ENCODE results near the gene CDC42EP2. TPM values are rescaled to one million over a fixed set of nuclear protein-coding genes. Genes with fewer than 3 reads are reported as not detected.
A peak's percentile ranks its signal among the peaks of the same experiment; 100 is the strongest.

Gene CDC42EP2, protein sequence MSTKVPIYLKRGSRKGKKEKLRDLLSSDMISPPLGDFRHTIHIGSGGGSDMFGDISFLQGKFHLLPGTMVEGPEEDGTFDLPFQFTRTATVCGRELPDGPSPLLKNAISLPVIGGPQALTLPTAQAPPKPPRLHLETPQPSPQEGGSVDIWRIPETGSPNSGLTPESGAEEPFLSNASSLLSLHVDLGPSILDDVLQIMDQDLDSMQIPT
- 8.1 TPM for total RNA-seq (2021; ENCODE audit: unreplicated experiment)
- polyA plus RNA-seq (2012; ENCODE audit: insufficient read length), result 8.7 TPM
- Bru-seq, nascent RNA, result percentile 51 among the genes with signal in this experiment
- percentile 62 among the genes with signal in this experiment for BruChase-seq, experiment 1, labeled RNA remaining after a 2-hour chase
- BruChase-seq, experiment 2, labeled RNA remaining after a 6-hour chase, result percentile 58 among the genes with signal in this experiment
- long read RNA-seq, transcript CDC42EP2-201 (2 exons, 2,023 nt), result major isoform, 6 of 17 reads
- long read RNA-seq, partial matches to known transcripts, result 0 of 17 reads
- long read RNA-seq, other reads (novel, unspliced or antisense), result 11 of 17 reads

DNA sequence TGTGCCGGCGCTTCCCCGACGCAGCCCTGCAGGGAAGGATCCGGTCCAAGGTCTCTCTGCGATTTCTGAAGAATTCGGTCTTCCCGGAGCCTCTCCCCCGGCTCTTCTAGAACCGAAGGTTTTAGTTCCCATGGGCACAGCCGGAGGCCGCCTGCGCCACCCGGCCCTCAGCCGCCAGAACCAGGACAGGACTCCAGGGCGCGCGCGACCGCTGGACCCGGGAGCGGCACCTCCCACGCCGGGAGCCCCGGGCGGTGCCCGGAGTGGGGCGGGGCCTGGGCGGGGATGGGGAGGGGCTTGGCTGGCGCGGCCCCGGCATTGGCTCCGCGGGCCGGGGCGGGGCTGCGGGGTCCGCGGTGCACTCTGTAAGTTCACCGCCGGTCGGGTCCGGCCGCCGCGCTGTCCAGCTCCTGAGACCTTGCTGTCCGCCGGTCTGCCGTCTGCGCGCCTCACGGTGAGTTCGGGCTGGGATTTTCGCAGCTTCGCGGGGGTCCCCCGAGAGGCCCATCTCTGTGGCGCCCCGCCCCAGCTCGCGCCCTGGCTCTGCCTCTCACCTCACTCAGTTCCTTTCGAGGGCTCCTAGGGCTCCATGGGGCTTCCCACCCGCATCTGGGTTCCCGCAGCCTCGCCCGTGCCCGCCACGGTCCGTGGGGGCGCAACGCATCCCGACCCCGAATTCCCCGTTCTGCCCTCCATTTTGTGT lies at the start of gene CDC42EP2:
Gene CDC42EP2 (plus strand): TSS at position 366 of the 703 bp plus-strand sequence. CDS start 6,033 bp downstream, outside the sequence.
- CTCF ChIA-PET, result interaction anchor here (0.5 to 4.6 kb wide), 10 partner anchors 10 to 192 kb away, joined by 3 to 177 read pairs (median 6); partner anchors contain the start of gene DPF2
- TF ChIP-seq TCF7L2 (IDR thresholded peaks at IDR 0.05; ENCODE audit: low read depth, low read length) (no peak), SIN3A (IDR thresholded peaks at IDR 0.05; ENCODE audit: borderline replicate concordance, insufficient read depth, low read depth, low read length) (no peak), POLR2AphosphoS5 (IDR thresholded peaks at IDR 0.05; ENCODE audit: low read depth, low read length) (peak; percentile 53)
- TF ChIP-seq, protein P1, sequence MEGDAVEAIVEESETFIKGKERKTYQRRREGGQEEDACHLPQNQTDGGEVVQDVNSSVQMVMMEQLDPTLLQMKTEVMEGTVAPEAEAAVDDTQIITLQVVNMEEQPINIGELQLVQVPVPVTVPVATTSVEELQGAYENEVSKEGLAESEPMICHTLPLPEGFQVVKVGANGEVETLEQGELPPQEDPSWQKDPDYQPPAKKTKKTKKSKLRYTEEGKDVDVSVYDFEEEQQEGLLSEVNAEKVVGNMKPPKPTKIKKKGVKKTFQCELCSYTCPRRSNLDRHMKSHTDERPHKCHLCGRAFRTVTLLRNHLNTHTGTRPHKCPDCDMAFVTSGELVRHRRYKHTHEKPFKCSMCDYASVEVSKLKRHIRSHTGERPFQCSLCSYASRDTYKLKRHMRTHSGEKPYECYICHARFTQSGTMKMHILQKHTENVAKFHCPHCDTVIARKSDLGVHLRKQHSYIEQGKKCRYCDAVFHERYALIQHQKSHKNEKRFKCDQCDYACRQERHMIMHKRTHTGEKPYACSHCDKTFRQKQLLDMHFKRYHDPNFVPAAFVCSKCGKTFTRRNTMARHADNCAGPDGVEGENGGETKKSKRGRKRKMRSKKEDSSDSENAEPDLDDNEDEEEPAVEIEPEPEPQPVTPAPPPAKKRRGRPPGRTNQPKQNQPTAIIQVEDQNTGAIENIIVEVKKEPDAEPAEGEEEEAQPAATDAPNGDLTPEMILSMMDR (IDR thresholded peaks at IDR 0.05), result no peak
- TF ChIP-seq, protein P2, sequence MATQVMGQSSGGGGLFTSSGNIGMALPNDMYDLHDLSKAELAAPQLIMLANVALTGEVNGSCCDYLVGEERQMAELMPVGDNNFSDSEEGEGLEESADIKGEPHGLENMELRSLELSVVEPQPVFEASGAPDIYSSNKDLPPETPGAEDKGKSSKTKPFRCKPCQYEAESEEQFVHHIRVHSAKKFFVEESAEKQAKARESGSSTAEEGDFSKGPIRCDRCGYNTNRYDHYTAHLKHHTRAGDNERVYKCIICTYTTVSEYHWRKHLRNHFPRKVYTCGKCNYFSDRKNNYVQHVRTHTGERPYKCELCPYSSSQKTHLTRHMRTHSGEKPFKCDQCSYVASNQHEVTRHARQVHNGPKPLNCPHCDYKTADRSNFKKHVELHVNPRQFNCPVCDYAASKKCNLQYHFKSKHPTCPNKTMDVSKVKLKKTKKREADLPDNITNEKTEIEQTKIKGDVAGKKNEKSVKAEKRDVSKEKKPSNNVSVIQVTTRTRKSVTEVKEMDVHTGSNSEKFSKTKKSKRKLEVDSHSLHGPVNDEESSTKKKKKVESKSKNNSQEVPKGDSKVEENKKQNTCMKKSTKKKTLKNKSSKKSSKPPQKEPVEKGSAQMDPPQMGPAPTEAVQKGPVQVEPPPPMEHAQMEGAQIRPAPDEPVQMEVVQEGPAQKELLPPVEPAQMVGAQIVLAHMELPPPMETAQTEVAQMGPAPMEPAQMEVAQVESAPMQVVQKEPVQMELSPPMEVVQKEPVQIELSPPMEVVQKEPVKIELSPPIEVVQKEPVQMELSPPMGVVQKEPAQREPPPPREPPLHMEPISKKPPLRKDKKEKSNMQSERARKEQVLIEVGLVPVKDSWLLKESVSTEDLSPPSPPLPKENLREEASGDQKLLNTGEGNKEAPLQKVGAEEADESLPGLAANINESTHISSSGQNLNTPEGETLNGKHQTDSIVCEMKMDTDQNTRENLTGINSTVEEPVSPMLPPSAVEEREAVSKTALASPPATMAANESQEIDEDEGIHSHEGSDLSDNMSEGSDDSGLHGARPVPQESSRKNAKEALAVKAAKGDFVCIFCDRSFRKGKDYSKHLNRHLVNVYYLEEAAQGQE (IDR thresholded peaks at IDR 0.05; ENCODE audit: insufficient read depth in 1 of 2, low read depth in 2 of 2, low read length in 1 of 2), result peak; percentile 69 to 82
- ATAC-seq (peak; percentile 88), DNase-seq (ENCODE audit: low read depth, low spot score) (no peak)
- H3K4me1 ChIP-seq (ENCODE audit: control insufficient read depth, insufficient read depth, low read length), result peaks cover 22% of the 10 kb centered on the region
- no TSS peak for BruUV-seq (replicated peaks)
- no peaks in the 10 kb centered on the region for H3K9me3 ChIP-seq (ENCODE audit: control insufficient read depth, insufficient read depth, low read depth, low read length)
- in situ Hi-C loops (cut with HindIII; ENCODE audit: low pct_unique_long_range_greater_than_20kb, low sequenced_read_pairs) (no loop called here), intact Hi-C loops (cut with micrococcal nuclease; ENCODE audit: unreplicated experiment) (loop anchor here (10.0 kb wide), 1 partner anchor 90 kb away; no protein-coding TSS in a partner anchor)
- H3K4me3 ChIP-seq (ENCODE audit: low read depth in 2 of 2, low read length in 2 of 2), result peak within 1 kb of the TSS; percentile 74 to 75
- POLR2A ChIA-PET, result interaction anchor here (0.6 to 1.2 kb wide), 2 partner anchors 39 kb away, joined by 12 to 21 read pairs; no protein-coding TSS in a partner anchor
- H3K27ac ChIP-seq (ENCODE audit: low read length), result peak within 1 kb of the TSS; percentile 76
- no peaks in the 10 kb centered on the region; the same call in 1 of the 2 replicates for H3K36me3 ChIP-seq (ENCODE audit: control insufficient read depth, insufficient read depth, low read length)
- H3K27me3 ChIP-seq (ENCODE audit: control insufficient read depth, insufficient read depth, low read length), result no peaks in the 10 kb centered on the region

DNA sequence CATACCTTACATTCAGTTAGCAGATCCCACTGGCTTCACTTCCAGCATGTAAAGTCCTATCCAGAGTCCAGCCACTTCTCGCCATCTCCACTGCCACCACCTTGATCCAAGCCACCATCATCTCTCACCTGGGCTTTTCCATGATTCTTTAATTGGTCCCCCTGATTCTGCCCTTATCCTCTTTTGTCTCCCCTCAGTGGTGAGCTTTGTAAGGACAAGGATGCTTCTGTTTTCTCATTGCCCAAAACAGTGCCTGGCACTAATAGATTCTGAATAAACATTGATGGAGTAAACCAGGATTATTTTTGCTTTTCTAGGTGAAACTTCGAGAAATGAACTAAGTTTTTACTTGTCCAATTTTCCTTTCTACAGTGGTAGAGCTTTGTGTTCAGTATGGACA lies 48.5 kb upstream of the CDC42EP2 start:
- ChIA-PET CTCF (interaction anchor here (0.5 kb wide), 1 partner anchor 9 kb away, joined by 6 read pairs; no protein-coding TSS in a partner anchor), POLR2A (interaction anchor here (0.9 kb wide), 1 partner anchor 9 kb away, joined by 10 read pairs; no protein-coding TSS in a partner anchor)
- Histone ChIP-seq H3K4me3 (ENCODE audit: low read depth in 2 of 2, low read length in 2 of 2) (no peak overlapping the region), H3K4me1 (ENCODE audit: control insufficient read depth, insufficient read depth, low read length) (peaks cover 10% of the 10 kb centered on the region), H3K9me3 (ENCODE audit: control insufficient read depth, insufficient read depth, low read depth, low read length) (no peaks in the 10 kb centered on the region), H3K27ac (ENCODE audit: low read length) (no peak overlapping the region), H3K36me3 (ENCODE audit: control insufficient read depth, insufficient read depth, low read length) (peaks cover 5% of the 10 kb centered on the region; the same call in 1 of the 2 replicates), H3K27me3 (ENCODE audit: control insufficient read depth, insufficient read depth, low read length) (no peaks in the 10 kb centered on the region)
- TF ChIP-seq, protein P1 (IDR thresholded peaks at IDR 0.05), result no peak
- TF ChIP-seq TCF7L2 (IDR thresholded peaks at IDR 0.05; ENCODE audit: low read depth, low read length) (no peak), SIN3A (IDR thresholded peaks at IDR 0.05; ENCODE audit: borderline replicate concordance, insufficient read depth, low read depth, low read length) (no peak), POLR2AphosphoS5 (IDR thresholded peaks at IDR 0.05; ENCODE audit: low read depth, low read length) (no peak)
- TF ChIP-seq, protein P2 (IDR thresholded peaks at IDR 0.05; ENCODE audit: insufficient read depth in 1 of 2, low read depth in 2 of 2, low read length in 1 of 2), result no peak
- no peak for ATAC-seq
- in situ Hi-C loops (cut with HindIII; ENCODE audit: low pct_unique_long_range_greater_than_20kb, low sequenced_read_pairs) (no loop called here), intact Hi-C loops (cut with micrococcal nuclease; ENCODE audit: unreplicated experiment) (no loop called here)
- DNase-seq (ENCODE audit: low read depth, low spot score), result no peak
- BruUV-seq (replicated peaks), result no TSS peak
